Embryonic facial prominence (tissue), 1 donor: Measurements from ENCODE around the gene CXXC4.

Experiments used
- DNase-seq: peaks from one replicate; pipeline ENCODE4 v3.0.0-alpha.2; 2016; ENCODE audit errors: extremely low spot score

Gene CXXC4

GRCh38 chr4:104489731-104490095 lies 5.0 kb downstream of the CXXC4 start:
- DNase-seq, result no peak

- DNase-seq, result no peak
Observed at GRCh38 chr4:104488151-104488550, 6.5 kb downstream of the CXXC4 start.

- DNase-seq, result no peak
Observed at GRCh38 chr4:104486716-104487504, 7.8 kb downstream of the CXXC4 start.

GRCh38 chr4:104475652-104476051 lies 19.0 kb downstream of the CXXC4 start:
- no peak for DNase-seq

- DNase-seq, result no peak
Observed at GRCh38 chr4:104472766-104473165, 21.9 kb downstream of the CXXC4 start.

- DNase-seq, result no peak
Observed at GRCh38 chr4:104470770-104471169, 23.9 kb downstream of the CXXC4 start.

GRCh38 chr4:104469794-104470193 lies 24.9 kb downstream of the CXXC4 start:
- DNase-seq, result no peak

- no peak for DNase-seq
Observed at GRCh38 chr4:104465619-104466018, 29.1 kb downstream of the CXXC4 start.

- no peak for DNase-seq
Observed at GRCh38 chr4:104465201-104465600, 29.5 kb downstream of the CXXC4 start.

GRCh38 chr4:104462641-104463040 lies 32.1 kb downstream of the CXXC4 start:
- no peak for DNase-seq

- no peak for DNase-seq
Observed at GRCh38 chr4:104457308-104457981, 37.2 kb downstream of the CXXC4 start.

GRCh38 chr4:104451573-104451972 lies 43.1 kb downstream of the CXXC4 start:
- DNase-seq, result no peak

GRCh38 chr4:104449537-104449936 lies 45.2 kb downstream of the CXXC4 start:
- no peak for DNase-seq

- no peak for DNase-seq
Observed at GRCh38 chr4:104447294-104447693, 47.4 kb downstream of the CXXC4 start.

- no peak for DNase-seq
Observed at GRCh38 chr4:104446431-104447278, 48.0 kb downstream of the CXXC4 start.

- no peak for DNase-seq
Observed at GRCh38 chr4:104444685-104445084, 50.0 kb downstream of the CXXC4 start.

- DNase-seq, result no peak
Observed at GRCh38 chr4:104436542-104436941, 58.2 kb downstream of the CXXC4 start.

- DNase-seq, result no peak
Observed at GRCh38 chr4:104429150-104429741, 65.4 kb downstream of the CXXC4 start.

GRCh38 chr4:104425948-104426347 lies 68.7 kb downstream of the CXXC4 start:
- DNase-seq, result no peak

GRCh38 chr4:104424989-104425388 lies 69.7 kb downstream of the CXXC4 start:
- DNase-seq, result no peak

- no peak for DNase-seq
Observed at GRCh38 chr4:104424475-104424941, 70.2 kb downstream of the CXXC4 start.

GRCh38 chr4:104421566-104421965 lies 73.1 kb downstream of the CXXC4 start:
- no peak for DNase-seq
